Activated gamma-delta T cell treated with anti-CD3 and anti-CD28 coated beads, Interleukin-2, amount 50 U/mL, for 16 hours (primary cell): Measurements from ENCODE around the gene LAX1.
"Not testable (repeated sequence)": the region's sequence is repeated elsewhere in the genome, so short reads cannot be mapped to it uniquely, and the experiment has no call there.

ENCODE experiments used
- DNase-seq: peaks from one replicate; pipeline ENCODE4 v3.0.0-alpha.2; 2020; ENCODE audit warnings: low read depth

The LAX1 gene

GRCh38 chr1:203769505-203770343 is 4.7 kb downstream of the LAX1 start:
- DNase-seq = no peak

- DNase-seq = no peak
These were observed 6.9 kb downstream of the LAX1 start for GRCh38 chr1:203771901-203772301.

GRCh38 chr1:203772836-203773235 is 7.9 kb downstream of the LAX1 start:
- no peak for DNase-seq

- no peak for DNase-seq
These were observed 11.7 kb downstream of the LAX1 start for GRCh38 chr1:203776636-203777035.

GRCh38 chr1:203777596-203777995 is 12.6 kb downstream of the LAX1 start:
- DNase-seq = no peak

GRCh38 chr1:203778146-203778545 is 13.2 kb downstream of the LAX1 start:
- DNase-seq = no peak

GRCh38 chr1:203778789-203779188 is 13.8 kb downstream of the LAX1 start:
- no peak for DNase-seq

- DNase-seq = no peak
These were observed 17.0 kb downstream of the LAX1 start for GRCh38 chr1:203781962-203782361.

GRCh38 chr1:203789966-203790365 is 25.0 kb downstream of the LAX1 start:
- no peak for DNase-seq

GRCh38 chr1:203791498-203791897 is 26.5 kb downstream of the LAX1 start:
- DNase-seq = no peak

GRCh38 chr1:203792486-203792885 is 27.5 kb downstream of the LAX1 start:
- no peak for DNase-seq

GRCh38 chr1:203793561-203793960 is 28.6 kb downstream of the LAX1 start:
- DNase-seq = not testable (repeated sequence)

GRCh38 chr1:203794764-203795440 is 29.9 kb downstream of the LAX1 start:
- DNase-seq = no peak

GRCh38 chr1:203795441-203796235 is 30.7 kb downstream of the LAX1 start, which contains the start of the genes ZBED6 and ZC3H11A:
TSS of gene ZBED6 (plus strand) at chr1:203795623. CDS start at chr1:203797523, 1,900 bp downstream.
TSS of gene ZC3H11A (plus strand) at chr1:203795623. CDS start at chr1:203817071, 21,448 bp downstream.
- peak; percentile 99 for DNase-seq

GRCh38 chr1:203796236-203796605 is 31.2 kb downstream of the LAX1 start:
- no peak for DNase-seq

GRCh38 chr1:203797216-203797615 is 32.2 kb downstream of the LAX1 start:
- DNase-seq = no peak

GRCh38 chr1:203797948-203798655 is 33.1 kb downstream of the LAX1 start:
- no peak for DNase-seq

GRCh38 chr1:203799157-203799556 is 34.2 kb downstream of the LAX1 start:
- no peak for DNase-seq

- no peak for DNase-seq
These were observed 35.0 kb downstream of the LAX1 start for GRCh38 chr1:203799971-203800370.

GRCh38 chr1:203805689-203806088 is 40.7 kb downstream of the LAX1 start:
- DNase-seq = no peak

GRCh38 chr1:203807196-203807595 is 42.2 kb downstream of the LAX1 start:
- no peak for DNase-seq
